Dermis blood vessel endothelial cell (primary cell): ENCODE data around the gene NUDT3. TPM values are rescaled to one million over a fixed set of nuclear protein-coding genes. Genes with fewer than 3 reads are reported as not detected.
"Not testable (repeated sequence)": the region's sequence is repeated elsewhere in the genome, so short reads cannot be mapped to it uniquely, and the experiment has no call there.

Source experiments
- DNase-seq: peaks from one replicate; pipeline ENCODE4 v3.0.0; 2010
- total RNA-seq: library from RNA; depleted of rRNA; stranded (reverse); fragments of >200 nt; gene quantifications from 2 replicates; pipeline ENCODE4 v1.2.3, GENCODE V29; 2014

NUDT3 gene
- total RNA-seq, 1 donor from 2014 or later, result 24.3 TPM

DNA sequence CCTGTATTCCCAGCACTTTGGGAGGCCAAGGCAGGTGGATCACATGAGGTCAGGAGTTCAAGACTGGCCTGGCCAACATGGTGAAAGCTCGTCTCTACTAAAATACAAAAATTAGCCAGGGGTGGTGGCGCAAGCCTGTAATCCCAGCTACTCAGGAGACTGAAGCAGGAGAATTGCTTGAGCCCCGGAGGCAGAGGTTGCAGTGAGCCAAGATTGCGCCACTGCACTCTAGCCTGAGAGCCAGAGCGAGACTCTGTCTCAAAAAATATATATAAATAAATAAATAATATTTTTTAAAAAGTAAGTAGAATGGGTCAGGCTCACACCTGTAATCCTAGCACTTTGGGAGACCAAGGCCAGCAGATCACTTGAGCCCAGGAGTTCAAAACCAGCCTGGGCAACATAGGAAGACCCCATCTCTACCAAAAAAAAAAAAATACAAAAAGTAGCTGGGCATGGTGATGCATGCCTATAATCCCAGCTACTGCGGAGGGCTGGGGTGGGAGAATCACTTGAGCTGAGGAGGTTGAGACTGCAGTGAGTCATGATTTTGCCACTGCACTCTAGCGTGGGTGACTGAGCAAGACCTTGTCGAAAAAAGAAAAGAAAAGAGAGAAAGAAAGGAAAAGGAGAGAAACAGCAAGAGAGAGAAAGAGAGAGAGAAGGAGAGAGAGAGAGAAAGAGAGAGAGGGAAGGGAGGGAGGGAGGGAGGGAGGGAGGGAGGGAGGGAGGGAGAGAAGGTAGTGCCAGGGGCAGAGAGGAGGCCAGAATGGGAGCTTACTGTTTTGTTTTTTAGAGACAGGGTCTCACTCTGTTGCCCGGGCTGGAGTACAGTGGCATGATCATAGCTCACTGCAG lies 26.5 kb downstream of the NUDT3 start:
- DNase-seq, result not testable (repeated sequence)

DNA sequence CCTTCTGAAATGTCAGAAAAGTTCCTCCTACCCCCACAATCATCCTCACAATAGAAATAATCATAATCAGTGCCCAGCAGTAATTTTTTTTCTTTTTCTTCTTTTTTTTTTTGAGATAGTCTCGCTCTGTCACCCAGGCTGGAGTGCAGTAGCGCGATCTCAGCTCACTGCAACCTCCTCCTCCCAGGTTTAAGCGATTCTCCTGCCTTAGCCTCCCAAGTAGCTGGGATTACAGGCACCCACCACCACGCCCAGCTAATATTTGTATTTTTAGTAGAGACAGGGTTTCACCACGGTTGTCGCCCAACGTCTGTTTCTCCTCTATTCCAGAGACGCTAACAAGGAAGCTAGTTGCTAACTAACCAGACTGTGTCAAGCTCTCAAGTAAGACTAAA lies 28.8 kb downstream of the NUDT3 start:
- DNase-seq, result not testable (repeated sequence)

DNA sequence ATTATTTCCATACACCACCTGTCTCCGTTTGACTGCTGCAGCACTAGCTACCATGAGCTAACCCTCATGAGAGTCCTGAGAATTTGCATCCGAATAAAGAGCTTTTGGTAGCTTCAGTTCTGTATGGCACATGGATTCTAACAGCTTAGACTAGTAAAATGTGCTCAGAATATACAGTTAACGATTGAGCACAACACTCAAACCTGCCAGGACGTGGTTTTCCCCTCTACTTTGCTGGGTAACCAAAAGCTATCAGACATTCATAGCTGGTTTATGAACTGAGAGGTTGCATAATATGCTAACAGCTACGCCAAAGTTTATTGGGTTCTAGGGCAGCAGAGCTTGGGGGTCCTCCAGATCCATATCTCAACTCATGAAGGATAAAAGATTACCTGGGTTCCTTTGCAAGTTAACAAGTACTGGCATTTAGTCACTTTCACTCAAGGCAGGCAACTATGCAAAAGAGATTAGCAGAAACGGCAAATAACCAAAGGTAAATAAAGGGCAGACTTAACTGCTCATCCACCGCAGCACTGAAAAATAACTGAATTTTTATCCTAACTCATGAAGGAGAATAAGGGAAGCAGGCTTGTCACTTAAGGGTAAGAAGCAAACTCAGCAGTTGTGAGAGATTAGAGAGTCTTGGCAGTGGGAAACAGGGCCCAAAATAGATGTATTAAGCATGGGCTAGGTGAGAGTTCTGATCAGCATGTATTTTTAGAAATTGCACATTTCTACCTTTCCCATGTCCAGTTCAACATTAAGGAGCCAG lies 29.4 kb downstream of the NUDT3 start:
- DNase-seq, result no peak

GRCh38 chr6:34362176-34362575 lies 30.3 kb downstream of the NUDT3 start:
- no peak for DNase-seq

DNA sequence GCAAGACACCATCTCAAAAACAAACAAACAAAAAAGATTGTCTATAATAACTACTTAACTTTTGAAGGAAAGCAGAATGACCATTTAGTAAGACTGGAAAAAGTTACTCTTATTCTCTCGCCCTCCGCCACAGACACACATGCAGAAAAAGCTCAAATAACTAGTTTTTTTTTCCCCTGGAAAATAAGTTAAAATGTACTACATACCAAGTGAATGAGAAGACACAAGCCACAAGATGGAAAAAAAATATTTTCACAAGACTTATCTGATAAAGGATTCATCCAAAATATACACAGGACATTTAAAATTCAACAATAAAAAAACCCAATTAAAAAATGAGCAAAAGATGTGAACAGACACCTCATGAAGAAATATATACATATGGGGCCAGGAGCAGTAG lies 31.9 kb downstream of the NUDT3 start:
- no peak for DNase-seq

DNA sequence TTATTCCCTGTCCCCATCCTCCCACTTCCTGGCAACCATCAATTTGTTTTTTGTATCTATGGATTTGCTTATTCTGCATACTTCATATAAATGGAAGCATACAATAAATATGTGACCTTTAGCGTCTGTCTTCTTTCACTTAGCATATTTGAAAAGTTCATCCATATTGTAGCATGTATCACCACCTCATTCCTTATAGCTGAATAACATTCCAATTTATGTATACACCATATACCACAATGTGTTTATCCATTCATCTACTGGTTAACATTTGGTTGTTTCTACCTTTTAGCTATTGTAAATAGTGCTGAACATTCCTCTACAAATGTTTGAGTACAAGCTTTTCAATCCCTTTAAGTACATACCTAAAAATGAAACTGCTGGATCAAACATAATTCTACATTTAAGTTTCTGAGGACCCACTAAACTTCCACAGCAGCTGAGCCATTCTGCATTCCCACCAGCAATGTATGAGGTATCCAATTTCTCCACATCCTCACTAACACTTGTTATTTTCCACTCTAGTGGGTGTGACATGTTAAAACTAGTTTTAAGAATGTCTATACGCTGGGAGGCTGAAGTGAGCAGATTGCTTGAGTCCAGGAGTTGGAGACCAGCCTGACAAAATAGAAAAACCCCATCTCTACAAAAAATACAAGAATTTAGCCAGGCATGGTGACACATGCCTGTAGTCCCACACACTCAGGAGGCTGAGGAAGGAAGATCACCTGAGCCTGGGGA lies 32.9 kb downstream of the NUDT3 start:
- DNase-seq, result no peak

DNA sequence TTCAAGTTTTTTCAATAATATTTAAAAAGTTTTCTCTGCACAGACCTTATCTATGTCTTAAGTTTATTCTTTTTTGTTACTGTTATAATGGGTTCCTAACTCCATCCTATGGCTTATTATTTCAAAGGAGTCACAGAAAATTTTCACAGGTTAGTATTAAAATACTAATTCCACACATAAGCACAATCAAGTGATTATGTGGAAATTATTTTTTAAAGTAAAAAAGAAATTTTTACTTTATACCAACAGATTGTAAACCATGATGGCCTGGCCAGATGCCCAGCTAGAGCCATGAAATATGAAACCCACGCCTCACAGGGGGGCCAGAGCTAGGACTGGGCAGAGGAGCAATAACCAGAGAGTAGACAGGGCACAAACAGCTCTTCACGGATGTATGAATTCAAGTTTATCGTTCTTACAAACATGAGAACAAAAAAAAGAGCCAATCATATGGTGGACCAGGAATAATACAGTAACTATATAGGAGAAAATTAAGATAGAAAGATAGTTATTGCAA lies 34.0 kb downstream of the NUDT3 start:
- DNase-seq, result peak; percentile 33

GRCh38 chr6:34357937-34358336 lies 34.5 kb downstream of the NUDT3 start:
- no peak for DNase-seq

- no peak for DNase-seq
Measured at GRCh38 chr6:34355889-34356288, 36.6 kb downstream of the NUDT3 start.

DNA sequence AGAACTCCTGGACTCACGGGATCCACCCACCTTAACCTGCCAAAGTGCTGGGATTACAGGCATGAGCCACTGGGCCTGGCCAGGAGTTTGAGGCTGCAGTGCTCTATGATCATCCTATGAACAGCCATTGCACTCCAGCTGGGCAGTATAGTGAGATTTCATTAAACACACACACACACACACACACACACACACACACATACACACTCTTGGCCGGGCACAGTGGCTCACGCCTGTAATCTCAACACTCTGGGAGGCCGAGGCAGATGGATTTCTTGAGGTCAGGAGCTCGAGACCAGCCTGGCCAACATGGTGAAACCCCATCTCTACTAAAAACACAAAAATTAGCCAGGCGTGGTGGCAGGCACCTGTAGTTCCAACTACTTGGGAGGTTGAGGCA lies 38.2 kb downstream of the NUDT3 start:
- DNase-seq, result not testable (repeated sequence)

- DNase-seq, result not testable (repeated sequence)
Measured at GRCh38 chr6:34353530-34353929, 38.9 kb downstream of the NUDT3 start.

DNA sequence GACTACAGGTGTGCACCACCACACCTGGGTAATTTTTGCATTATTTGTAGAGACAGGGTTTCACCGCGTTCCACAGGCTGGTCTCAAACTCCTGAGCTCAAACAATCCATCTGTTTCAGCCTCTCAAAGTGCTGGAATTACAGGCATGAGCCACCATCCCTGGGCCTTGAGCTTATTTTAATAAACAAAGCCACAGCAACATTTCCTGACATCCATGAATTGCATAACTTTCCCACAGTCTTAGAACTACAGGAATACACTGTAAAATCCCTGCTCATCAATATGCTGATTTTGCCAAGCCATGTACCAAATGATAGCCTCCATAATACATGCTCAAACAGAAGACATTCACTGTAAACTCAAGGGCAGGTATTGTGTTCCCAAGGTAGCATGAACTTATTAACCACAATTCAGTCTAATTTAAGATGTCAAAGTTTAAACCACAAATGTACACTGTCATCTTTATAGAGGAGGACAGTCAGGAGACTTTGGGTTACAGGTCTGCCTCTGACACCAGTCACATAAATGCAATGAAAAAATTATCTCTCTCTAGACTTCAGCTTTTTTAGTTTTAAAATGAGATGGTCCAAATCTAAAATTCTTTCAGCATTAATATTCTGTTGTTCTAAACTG lies 40.0 kb downstream of the NUDT3 start:
- DNase-seq, result peak; percentile 24

- no peak for DNase-seq
Measured at GRCh38 chr6:34350934-34351217, 41.6 kb downstream of the NUDT3 start.

- no peak for DNase-seq
Measured at GRCh38 chr6:34350137-34350933, 42.1 kb downstream of the NUDT3 start.

- no peak for DNase-seq
Measured at GRCh38 chr6:34349211-34349610, 43.3 kb downstream of the NUDT3 start.

DNA sequence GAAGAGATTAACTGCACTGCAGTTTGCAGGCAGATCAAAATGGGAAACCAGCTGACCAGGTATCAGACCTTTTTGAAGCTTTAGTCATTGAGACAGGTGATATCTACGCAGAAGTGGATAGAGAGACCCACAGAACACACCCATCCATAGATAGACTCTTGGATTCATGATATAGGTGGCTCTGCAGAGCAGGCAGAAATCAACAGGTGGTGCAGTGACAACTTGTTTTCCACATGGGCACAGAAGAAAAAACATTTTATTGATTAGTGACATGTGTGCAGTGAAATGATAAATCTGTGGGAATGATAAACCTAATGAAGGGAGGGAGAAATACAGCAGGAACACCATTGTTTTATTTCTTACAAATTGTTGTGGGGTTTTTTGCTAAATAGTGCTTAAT lies 45.2 kb downstream of the NUDT3 start:
- no peak for DNase-seq

GRCh38 chr6:34346175-34347119 lies 46.0 kb downstream of the NUDT3 start:
- DNase-seq, result no peak

DNA sequence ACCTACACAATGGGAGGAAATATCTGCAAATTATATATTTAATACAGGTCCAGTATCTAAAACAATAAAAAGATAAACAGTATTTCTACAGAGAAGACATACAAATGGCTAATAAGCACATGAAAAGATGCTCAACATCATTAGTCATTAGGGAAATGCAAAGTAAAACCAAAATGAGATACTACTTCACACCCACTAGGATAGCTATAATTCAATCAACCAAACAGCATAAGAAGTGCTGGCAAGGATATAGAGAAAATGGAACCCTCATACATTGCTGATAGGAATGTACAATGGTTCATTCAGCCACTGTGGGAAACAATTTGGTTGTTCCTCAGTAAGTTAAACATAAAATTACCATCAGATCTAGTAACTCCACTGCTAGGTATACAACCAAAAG lies 48.7 kb downstream of the NUDT3 start:
- DNase-seq, result peak; percentile 17

GRCh38 chr6:34342247-34342646 lies 50.2 kb downstream of the NUDT3 start:
- no peak for DNase-seq

DNA sequence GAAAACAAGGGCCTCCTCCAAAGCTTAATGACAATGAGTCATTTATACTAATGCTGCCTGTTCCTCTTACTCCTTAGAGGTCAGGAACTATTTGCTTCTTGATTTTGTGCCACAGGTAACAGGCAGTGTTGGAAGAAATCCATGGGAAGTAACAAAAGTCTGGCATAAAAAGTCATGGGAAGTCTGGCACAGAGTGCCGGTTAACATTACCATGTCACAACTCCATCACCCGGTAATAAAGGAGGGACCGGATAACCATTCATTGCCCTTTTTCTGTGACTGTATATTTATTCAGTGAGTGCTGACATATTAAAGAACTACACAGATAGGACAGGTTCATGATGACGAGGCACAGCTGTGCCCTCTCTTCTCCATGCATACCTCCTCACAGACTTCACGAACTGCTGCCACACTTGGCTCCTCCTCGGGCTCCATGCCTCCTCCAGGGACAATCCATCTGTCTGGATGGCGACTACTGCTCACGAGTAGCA lies 50.9 kb downstream of the NUDT3 start:
- peak; percentile 84 for DNase-seq
